Esophagus squamous epithelium (tissue), 5 donors: ENCODE measurements around the gene GNG8. TPM values are rescaled to one million over a fixed set of nuclear protein-coding genes. Genes with fewer than 3 reads are reported as not detected.

Source experiments
- DNase-seq: peaks from one replicate; lab custom pipeline; 2025; lab: John Stamatoyannopoulos, UW
- H3K27ac ChIP-seq, 4 donors: fragments of 200-600 bp; sonication (generic); one replicate each; pipeline ENCODE4 v1.5.1; 2016 to 2019; ENCODE audit warnings: mild to moderate bottlenecking in 1 of 4
- H3K27me3 ChIP-seq, 4 donors: fragments of 200-600 bp; sonication (generic); 1 replicate in 3 of 4; 2 replicates in 1 of 4; pipeline versions ENCODE4 v1.5.1 to v1.6.0; 2017 to 2021; ENCODE audit warnings: antibody characterized with exemption in 1 of 4
- H3K36me3 ChIP-seq, 3 donors: fragments of 200-600 bp; sonication (generic); one replicate each; pipeline ENCODE4 v1.5.1; 2016 to 2019
- H3K4me1 ChIP-seq, 3 donors: fragments of 200-600 bp; sonication (generic); one replicate each; pipeline ENCODE4 v1.5.1; 2017 to 2019
- H3K4me3 ChIP-seq, 4 donors: fragments of 200-600 bp; sonication (generic); 1 replicate in 3 of 4; 2 replicates in 1 of 4; pipeline ENCODE4 v1.5.1; 2016 to 2019; ENCODE audit warnings: mild to moderate bottlenecking in 2 of 4, moderate library complexity in 1 of 4
- H3K9me3 ChIP-seq, 3 donors: fragments of 200-600 bp; sonication (generic); one replicate each; pipeline ENCODE4 v1.5.1; 2016 to 2019
- POLR2A ChIP-seq, 4 donors: fragments of 450-650 bp; IDR thresholded peaks; one replicate each; pipeline ENCODE4 v1.6.1; 2017; ENCODE audit warnings: antibody characterized with exemption in 4 of 4, mild to moderate bottlenecking in 4 of 4, moderate library complexity in 3 of 4
- WGBS, 2 donors: methylation state at CpG; one replicate each; pipeline ENCODE4 v1.1.5; 2018; 5-methylcytosine and 5-hydroxymethylcytosine counted together
- intact Hi-C: fragments of 100-400 bp; cut with DNase I; formaldehyde crosslinking; loops from one replicate; pipeline ENCODE4 v1.15.0; 2022
- total RNA-seq, 4 donors: library from RNA; depleted of rRNA; stranded (reverse); fragments of >200 nt; gene quantifications; one replicate each; pipeline ENCODE4 v1.1.0, GENCODE V29; 2016
- TF ChIP-seq, protein P1 (sequence below), 6 experiments: fragments of 450-650 bp in 4 of 6; fragments of 200-600 bp in 2 of 6; sonication (generic) in 2 of 6; IDR thresholded peaks; one replicate each; pipeline ENCODE4 v1.5.1; 2016 to 2019; ENCODE audit warnings: antibody characterized with exemption in 6 of 6, mild to moderate bottlenecking in 4 of 6, moderate library complexity in 4 of 6
- donor health status: DM: yes; HTN: yes; CAD: no.

Gene GNG8
- total RNA-seq, 4 donors from 2014 or later: not detected

DNA sequence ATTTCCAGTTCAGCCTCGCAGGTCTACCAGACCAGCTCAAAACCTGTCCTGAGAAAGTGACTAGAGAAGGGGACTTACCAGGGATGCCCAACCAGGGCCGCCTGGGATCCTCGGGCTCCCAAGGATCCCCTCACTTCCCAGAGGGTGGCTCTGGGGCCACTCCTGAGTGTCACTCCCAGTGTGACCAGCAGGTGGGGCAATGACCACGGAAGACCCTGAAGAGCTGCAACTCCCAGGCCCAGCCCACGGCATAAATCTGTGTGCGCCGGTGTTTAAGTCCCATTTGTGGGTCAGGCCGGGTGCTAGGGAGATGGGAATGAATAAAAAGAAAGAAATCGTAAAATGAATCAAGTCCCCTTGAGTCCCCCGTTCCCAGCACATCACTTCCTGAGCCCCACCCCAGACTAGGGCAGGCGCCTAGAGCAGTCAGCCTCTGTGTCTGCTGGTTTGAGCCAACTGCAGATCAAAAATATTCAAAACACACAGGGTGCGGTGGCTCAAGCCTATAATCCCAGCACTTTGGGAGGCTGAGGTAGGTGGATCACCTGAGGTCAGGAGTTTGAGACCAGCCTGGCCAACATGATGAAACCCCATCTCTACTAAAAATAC is 21.8 kb downstream of the GNG8 start:
- intact Hi-C loops: no loop called here
- TF ChIP-seq POLR2A (IDR thresholded peaks at IDR 0.05): no peak
- TF ChIP-seq, protein P1, sequence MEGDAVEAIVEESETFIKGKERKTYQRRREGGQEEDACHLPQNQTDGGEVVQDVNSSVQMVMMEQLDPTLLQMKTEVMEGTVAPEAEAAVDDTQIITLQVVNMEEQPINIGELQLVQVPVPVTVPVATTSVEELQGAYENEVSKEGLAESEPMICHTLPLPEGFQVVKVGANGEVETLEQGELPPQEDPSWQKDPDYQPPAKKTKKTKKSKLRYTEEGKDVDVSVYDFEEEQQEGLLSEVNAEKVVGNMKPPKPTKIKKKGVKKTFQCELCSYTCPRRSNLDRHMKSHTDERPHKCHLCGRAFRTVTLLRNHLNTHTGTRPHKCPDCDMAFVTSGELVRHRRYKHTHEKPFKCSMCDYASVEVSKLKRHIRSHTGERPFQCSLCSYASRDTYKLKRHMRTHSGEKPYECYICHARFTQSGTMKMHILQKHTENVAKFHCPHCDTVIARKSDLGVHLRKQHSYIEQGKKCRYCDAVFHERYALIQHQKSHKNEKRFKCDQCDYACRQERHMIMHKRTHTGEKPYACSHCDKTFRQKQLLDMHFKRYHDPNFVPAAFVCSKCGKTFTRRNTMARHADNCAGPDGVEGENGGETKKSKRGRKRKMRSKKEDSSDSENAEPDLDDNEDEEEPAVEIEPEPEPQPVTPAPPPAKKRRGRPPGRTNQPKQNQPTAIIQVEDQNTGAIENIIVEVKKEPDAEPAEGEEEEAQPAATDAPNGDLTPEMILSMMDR (IDR thresholded peaks at IDR 0.05): peak; percentile 83 to 90 (median 88)

DNA sequence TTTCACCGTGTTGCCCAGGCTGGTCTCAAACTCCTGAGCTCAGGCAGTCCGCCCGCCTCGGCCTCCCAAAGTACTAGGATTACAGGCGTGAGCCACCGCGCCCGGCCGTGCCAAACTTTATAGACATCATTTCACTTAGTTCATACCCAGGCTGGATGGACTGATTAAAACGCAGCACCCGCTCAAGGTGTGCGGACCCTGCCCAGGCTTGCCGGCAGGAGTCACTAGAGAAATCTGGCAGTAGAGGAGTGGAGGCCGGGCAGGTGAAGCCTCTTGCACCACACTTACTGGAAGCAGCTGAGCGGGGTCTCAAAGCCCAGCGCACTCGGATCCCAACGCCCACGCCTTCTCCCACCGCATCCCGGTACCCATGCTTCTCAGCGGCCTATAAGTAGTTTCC is 22.5 kb downstream of the GNG8 start:
- TF ChIP-seq, protein P1 (IDR thresholded peaks at IDR 0.05): no peak
- TF ChIP-seq POLR2A (IDR thresholded peaks at IDR 0.05): no peak
- Histone ChIP-seq H3K36me3 (peaks cover 10 to 24% (median 14%) of the 10 kb centered on the region in 3 donors), H3K4me3 (no peak overlapping the region), H3K27ac (no peak overlapping the region), H3K4me1 (peaks cover 6 to 50% (median 10%) of the 10 kb centered on the region in 3 donors), H3K9me3 (no peaks in the 10 kb centered on the region), H3K27me3 (no peaks in the 10 kb centered on the region)
- WGBS, 2 donors: 65 to 86% methylated on average over 15 to 18 of the region's 22 CpGs
- no peak for DNase-seq
- intact Hi-C loops: no loop called here

More for the DNA sequence above, 21.8 kb downstream of the GNG8 start:
- no peak for DNase-seq
- H3K27ac ChIP-seq: peak overlapping the region in 1 of 4 donors; percentile 6
- peaks cover 5 to 17% (median 8%) of the 10 kb centered on the region in 3 donors for H3K36me3 ChIP-seq
- no peaks in the 10 kb centered on the region for H3K9me3 ChIP-seq
- no peak overlapping the region for H3K4me3 ChIP-seq
- no peaks in the 10 kb centered on the region for H3K27me3 ChIP-seq
- WGBS, 2 donors: 3 to 18% methylated on average over 8 to 10 of the region's 12 CpGs
- H3K4me1 ChIP-seq: peaks cover 6 to 57% (median 15%) of the 10 kb centered on the region in 3 donors

DNA sequence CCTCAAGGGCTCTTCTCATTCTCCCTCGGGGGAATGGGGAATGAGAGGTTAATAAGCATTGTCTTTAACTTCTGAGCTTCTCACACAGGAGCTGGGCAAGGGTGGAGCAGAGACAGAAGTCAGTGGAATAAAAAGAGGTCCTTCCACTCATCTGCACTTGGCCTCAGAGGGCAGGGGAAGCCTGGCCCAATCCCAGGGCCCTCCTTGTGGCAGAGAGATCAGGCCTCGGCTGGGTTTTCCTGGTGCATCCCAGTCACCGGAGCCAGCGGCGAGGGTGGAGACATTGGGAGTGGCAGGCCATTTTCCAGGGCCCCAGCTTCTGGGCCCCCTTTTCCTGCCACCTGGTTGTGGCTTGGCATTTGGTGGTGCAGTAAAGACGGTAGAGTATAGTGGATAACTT is 24.2 kb downstream of the GNG8 start:
- Histone ChIP-seq H3K36me3 (peaks cover 26 to 41% (median 31%) of the 10 kb centered on the region in 3 donors), H3K4me1 (peaks cover under 1 to 41% (median 4%) of the 10 kb centered on the region in 3 donors), H3K27ac (no peak overlapping the region), H3K27me3 (no peaks in the 10 kb centered on the region), H3K4me3 (no peak overlapping the region), H3K9me3 (no peaks in the 10 kb centered on the region)
- 36 to 50% methylated on average over 1 to 2 of the region's 6 CpGs for WGBS, 2 donors
- intact Hi-C loops: no loop called here
- TF ChIP-seq, protein P1 (IDR thresholded peaks at IDR 0.05): no peak
- no peak for TF ChIP-seq POLR2A (IDR thresholded peaks at IDR 0.05)
- DNase-seq: no peak

DNA sequence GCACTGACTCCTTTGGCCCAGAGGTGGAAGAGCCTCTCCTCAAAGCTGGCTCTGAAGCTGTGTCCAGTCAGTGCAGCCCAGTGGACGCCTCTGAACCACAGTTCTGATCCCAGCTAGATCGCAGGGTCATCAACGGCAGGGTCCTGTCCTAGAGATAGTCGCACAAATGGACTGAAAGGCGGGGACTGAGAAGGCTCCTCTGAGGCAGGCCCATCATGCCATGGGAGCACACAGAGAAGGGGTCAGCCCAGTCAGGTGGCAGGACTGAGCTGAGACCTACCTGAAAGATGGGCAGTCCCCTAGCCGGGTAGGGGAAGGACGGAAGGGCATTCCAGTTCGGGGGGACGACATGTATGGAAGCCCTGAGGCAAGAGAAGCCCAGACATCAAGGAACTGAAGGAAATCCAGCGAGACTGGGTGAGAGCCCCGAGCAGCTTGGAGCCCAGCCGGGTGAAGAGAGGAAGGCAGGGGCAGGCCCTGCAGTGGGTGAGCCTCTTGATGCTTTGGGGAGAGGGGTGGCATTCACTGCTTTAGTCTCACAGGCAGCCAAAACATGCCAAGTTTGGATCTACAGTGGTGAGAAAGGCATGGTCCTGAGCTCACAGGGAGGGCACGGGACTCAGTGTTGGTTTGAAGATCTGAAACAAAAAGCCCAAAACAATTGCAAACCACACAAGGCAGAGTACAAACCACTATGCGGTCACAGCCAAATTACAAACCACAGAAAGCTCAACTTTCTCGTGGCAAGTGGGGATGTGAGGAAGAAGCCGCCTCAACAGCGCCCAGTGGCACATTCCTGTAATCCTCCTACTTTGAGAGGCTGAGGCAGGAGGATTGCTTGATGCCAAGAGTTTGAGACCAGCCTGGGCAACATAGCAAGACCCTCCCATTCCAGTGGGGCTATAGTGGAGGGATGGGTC is 24.9 kb downstream of the GNG8 start:
- TF ChIP-seq, protein P1 (IDR thresholded peaks at IDR 0.05): no peak
- no peak for TF ChIP-seq POLR2A (IDR thresholded peaks at IDR 0.05)
- intact Hi-C loops: no loop called here
- peaks cover 32 to 48% (median 34%) of the 10 kb centered on the region in 3 donors for H3K36me3 ChIP-seq
- no peaks in the 10 kb centered on the region for H3K9me3 ChIP-seq
- H3K4me1 ChIP-seq: peaks cover 0 to 44% (median 5%) of the 10 kb centered on the region in 3 donors
- no peak overlapping the region for H3K4me3 ChIP-seq
- 47 to 56% methylated on average over 8 to 11 of the region's 17 CpGs for WGBS, 2 donors
- no peaks in the 10 kb centered on the region for H3K27me3 ChIP-seq
- no peak overlapping the region for H3K27ac ChIP-seq
- DNase-seq: no peak

DNA sequence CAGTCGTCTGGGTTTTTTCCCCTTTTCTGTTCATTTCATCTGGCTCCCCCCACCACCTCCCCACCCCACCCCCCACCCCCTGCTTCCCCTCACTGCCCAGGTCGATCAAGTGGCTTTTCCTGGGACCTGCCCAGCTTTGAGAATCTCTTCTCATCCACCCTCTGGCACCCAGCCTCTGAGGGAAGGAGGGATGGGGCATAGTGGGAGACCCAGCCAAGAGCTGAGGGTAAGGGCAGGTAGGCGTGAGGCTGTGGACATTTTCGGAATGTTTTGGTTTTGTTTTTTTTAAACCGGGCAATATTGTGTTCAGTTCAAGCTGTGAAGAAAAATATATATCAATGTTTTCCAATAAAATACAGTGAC is 25.6 kb downstream of the GNG8 start:
- 50 to 53% methylated on average over 5 of the region's 5 CpGs for WGBS, 2 donors
- Histone ChIP-seq H3K4me3 (no peak overlapping the region), H3K9me3 (no peaks in the 10 kb centered on the region), H3K27me3 (no peaks in the 10 kb centered on the region), H3K27ac (no peak overlapping the region), H3K36me3 (peaks cover 39 to 55% (median 41%) of the 10 kb centered on the region in 3 donors), H3K4me1 (peaks cover 0 to 51% (median 9%) of the 10 kb centered on the region in 3 donors)
- intact Hi-C loops: no loop called here
- no peak for TF ChIP-seq POLR2A (IDR thresholded peaks at IDR 0.05)
- TF ChIP-seq, protein P1 (IDR thresholded peaks at IDR 0.05): no peak
- DNase-seq: no peak
